ENCODE measurements around the gene DHRSX.

GRCh38 chrX:2502668-2503519 lies 2.1 kb upstream of the DHRSX start:
- TF ChIP-seq, protein P1, sequence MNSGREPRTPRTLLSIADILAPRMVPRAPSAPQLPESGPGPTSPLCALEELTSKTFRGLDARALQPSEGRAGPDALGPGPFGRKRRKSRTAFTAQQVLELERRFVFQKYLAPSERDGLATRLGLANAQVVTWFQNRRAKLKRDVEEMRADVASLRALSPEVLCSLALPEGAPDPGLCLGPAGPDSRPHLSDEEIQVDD (CRISPR knock-in tag; IDR thresholded peaks at IDR 0.05; ENCODE audit: borderline replicate concordance), result no peak
- no peak for TF ChIP-seq SMAD3 (CRISPR knock-in tag; IDR thresholded peaks at IDR 0.05)
- TF ChIP-seq CTCF (CRISPR knock-in tag; IDR thresholded peaks at IDR 0.05), result no peak
- no peak for TF ChIP-seq NFE2L2 (IDR thresholded peaks at IDR 0.05; ENCODE audit: low read length)
- TF ChIP-seq, protein P2, sequence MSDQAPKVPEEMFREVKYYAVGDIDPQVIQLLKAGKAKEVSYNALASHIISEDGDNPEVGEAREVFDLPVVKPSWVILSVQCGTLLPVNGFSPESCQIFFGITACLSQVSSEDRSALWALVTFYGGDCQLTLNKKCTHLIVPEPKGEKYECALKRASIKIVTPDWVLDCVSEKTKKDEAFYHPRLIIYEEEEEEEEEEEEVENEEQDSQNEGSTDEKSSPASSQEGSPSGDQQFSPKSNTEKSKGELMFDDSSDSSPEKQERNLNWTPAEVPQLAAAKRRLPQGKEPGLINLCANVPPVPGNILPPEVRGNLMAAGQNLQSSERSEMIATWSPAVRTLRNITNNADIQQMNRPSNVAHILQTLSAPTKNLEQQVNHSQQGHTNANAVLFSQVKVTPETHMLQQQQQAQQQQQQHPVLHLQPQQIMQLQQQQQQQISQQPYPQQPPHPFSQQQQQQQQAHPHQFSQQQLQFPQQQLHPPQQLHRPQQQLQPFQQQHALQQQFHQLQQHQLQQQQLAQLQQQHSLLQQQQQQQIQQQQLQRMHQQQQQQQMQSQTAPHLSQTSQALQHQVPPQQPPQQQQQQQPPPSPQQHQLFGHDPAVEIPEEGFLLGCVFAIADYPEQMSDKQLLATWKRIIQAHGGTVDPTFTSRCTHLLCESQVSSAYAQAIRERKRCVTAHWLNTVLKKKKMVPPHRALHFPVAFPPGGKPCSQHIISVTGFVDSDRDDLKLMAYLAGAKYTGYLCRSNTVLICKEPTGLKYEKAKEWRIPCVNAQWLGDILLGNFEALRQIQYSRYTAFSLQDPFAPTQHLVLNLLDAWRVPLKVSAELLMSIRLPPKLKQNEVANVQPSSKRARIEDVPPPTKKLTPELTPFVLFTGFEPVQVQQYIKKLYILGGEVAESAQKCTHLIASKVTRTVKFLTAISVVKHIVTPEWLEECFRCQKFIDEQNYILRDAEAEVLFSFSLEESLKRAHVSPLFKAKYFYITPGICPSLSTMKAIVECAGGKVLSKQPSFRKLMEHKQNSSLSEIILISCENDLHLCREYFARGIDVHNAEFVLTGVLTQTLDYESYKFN (CRISPR knock-in tag; conservative IDR thresholded peaks at IDR 0.05), result no peak
- TF ChIP-seq, protein P3, sequence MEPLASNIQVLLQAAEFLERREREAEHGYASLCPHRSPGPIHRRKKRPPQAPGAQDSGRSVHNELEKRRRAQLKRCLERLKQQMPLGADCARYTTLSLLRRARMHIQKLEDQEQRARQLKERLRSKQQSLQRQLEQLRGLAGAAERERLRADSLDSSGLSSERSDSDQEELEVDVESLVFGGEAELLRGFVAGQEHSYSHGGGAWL (CRISPR knock-in tag; IDR thresholded peaks at IDR 0.05), result no peak
- no peak for TF ChIP-seq ZNF12 (CRISPR knock-in tag; IDR thresholded peaks at IDR 0.05)
- TF ChIP-seq JUND (CRISPR knock-in tag; IDR thresholded peaks at IDR 0.05), result no peak
- no peak for TF ChIP-seq DRAP1 (CRISPR knock-in tag; IDR thresholded peaks at IDR 0.05)
- TF ChIP-seq, protein P4, sequence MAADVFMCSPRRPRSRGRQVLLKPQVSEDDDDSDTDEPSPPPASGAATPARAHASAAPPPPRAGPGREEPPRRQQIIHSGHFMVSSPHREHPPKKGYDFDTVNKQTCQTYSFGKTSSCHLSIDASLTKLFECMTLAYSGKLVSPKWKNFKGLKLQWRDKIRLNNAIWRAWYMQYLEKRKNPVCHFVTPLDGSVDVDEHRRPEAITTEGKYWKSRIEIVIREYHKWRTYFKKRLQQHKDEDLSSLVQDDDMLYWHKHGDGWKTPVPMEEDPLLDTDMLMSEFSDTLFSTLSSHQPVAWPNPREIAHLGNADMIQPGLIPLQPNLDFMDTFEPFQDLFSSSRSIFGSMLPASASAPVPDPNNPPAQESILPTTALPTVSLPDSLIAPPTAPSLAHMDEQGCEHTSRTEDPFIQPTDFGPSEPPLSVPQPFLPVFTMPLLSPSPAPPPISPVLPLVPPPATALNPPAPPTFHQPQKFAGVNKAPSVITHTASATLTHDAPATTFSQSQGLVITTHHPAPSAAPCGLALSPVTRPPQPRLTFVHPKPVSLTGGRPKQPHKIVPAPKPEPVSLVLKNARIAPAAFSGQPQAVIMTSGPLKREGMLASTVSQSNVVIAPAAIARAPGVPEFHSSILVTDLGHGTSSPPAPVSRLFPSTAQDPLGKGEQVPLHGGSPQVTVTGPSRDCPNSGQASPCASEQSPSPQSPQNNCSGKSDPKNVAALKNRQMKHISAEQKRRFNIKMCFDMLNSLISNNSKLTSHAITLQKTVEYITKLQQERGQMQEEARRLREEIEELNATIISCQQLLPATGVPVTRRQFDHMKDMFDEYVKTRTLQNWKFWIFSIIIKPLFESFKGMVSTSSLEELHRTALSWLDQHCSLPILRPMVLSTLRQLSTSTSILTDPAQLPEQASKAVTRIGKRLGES (CRISPR knock-in tag; IDR thresholded peaks at IDR 0.05; ENCODE audit: borderline replicate concordance), result no peak
- TF ChIP-seq, protein P5, sequence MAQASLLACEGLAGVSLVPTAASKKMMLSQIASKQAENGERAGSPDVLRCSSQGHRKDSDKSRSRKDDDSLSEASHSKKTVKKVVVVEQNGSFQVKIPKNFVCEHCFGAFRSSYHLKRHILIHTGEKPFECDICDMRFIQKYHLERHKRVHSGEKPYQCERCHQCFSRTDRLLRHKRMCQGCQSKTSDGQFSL (CRISPR knock-in tag; IDR thresholded peaks at IDR 0.05), result no peak
- no peak for TF ChIP-seq AKNA (CRISPR knock-in tag; IDR thresholded peaks at IDR 0.05; ENCODE audit: borderline replicate concordance)
- no peak for TF ChIP-seq ZNF772 (CRISPR knock-in tag; IDR thresholded peaks at IDR 0.05)

All from HepG2 (cell line).